GM19099 (cell line): ENCODE measurements around the gene ZNF765.

Experiments
- POLR2A ChIP-seq: IDR thresholded peaks from 3 replicates; pipeline ENCODE4 v1.6.1; 2011; ENCODE audit warnings: low read depth; ENCODE audit not compliant: insufficient read length; ENCODE audit errors: extremely low read depth

ZNF765 gene

GRCh38 chr19:53422551-53422950 is 27.6 kb downstream of the ZNF765 start:
- no peak for TF ChIP-seq POLR2A

DNA sequence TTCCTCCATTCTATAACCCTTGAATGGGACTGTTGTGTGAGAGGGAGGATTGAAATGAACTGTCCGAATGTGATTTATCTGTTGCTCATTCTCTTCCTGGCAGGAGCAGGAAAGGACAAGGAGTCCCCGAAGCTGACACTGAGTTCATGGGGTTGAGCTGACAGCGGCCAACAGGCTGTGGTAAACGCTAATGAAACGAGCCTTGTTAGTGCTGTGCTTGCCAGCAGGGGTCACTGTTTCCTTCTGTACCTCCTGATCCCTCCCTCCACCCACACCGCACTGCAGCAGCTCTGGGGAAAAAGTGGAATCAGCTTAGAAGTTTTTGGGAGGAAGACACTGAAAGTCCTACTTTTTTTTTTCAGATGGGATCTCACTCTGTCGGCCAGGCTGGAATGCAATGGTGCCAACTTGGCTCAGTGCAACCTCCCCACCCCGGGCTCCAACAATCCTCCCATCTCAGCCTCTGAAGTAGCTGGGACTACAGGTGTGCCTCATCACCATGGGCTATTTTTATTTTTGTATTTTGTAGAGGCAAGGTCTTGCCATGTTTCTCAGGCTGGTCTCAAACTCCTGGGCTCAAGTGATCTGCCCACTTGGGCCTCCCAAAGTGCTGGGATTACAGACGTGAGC is 30.1 kb downstream of the ZNF765 start:
- no peak for TF ChIP-seq POLR2A

- peak; percentile 83 for TF ChIP-seq POLR2A
Observed at GRCh38 chr19:53431399-53432087, 36.6 kb downstream of the ZNF765 start, which contains the start of gene ZNF761. Gene ZNF761 (plus strand): TSS chr19:53431984. CDS start chr19:53447269, 15,285 bp downstream.

DNA sequence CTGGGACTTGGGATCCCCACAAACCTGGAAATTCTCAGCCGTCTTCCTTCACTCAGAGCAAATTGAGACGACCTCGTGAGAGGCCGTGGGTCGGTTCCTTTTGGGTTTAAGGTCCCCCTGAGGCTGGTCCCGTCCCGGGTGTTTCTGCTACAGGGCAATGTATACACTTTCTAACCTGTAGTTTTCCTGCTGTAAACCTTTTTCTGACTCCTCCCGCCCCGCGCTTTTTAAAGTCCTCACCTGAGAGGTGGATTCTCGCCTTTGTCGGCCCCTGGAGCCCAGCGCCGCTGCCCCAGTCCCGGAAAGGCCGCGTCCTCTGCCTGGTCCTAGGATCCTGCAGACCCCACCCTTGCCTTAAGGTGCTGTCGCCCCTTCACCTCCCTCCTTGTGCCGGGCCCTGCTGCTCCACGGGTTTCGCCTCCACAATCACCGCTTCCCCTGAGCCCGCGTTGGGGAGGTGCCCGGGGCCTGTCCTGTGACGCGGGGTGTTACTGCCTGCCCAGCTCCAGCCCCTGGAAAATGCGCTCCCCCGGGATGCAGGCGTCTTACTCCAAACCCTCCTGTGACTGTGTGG is 37.2 kb downstream of the ZNF765 start:
- no peak for TF ChIP-seq POLR2A

- TF ChIP-seq POLR2A = no peak
Observed at GRCh38 chr19:53455828-53456227, 60.9 kb downstream of the ZNF765 start.

DNA sequence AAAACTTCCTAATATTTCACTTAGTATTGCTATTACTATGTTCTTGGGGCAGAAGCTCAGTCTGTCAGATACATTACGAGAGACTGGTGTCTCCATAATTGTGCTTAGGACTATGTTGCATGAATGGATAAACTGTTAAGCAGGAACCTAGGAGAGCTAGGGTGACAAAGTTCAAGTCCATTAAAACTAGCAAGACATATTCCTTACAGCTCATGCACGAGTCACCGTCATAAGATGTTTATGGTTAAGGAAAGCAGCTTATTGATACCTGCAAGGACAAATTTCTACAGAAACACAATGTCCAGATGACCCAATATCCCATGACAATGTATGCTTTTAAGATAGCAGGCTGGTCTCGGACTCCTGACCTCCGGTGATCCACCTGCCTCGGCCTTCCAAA is 66.9 kb downstream of the ZNF765 start:
- no peak for TF ChIP-seq POLR2A

- no peak for TF ChIP-seq POLR2A
Observed at GRCh38 chr19:53462861-53463260, 67.9 kb downstream of the ZNF765 start.

DNA sequence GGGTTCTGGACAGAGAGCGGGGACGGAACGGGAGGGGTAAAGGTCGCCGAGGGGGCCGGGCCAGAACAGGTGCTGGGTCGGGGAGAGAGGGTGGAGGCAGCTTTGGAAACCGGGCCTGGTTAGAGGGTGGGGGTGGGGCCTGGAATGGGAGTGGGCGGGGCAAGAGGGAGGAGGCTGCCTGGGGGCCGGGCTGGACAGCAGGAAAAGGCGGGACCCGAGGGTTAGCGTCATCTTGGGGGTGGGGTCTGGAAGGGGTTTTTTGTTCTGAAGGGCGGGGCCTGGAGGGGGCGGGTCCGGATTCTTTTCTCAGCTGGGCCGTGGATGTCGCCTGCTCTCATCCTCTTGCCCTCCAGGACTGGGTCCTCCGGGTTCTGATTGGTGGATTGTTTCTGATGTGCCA is 68.3 kb downstream of the ZNF765 start:
- TF ChIP-seq POLR2A = no peak

DNA sequence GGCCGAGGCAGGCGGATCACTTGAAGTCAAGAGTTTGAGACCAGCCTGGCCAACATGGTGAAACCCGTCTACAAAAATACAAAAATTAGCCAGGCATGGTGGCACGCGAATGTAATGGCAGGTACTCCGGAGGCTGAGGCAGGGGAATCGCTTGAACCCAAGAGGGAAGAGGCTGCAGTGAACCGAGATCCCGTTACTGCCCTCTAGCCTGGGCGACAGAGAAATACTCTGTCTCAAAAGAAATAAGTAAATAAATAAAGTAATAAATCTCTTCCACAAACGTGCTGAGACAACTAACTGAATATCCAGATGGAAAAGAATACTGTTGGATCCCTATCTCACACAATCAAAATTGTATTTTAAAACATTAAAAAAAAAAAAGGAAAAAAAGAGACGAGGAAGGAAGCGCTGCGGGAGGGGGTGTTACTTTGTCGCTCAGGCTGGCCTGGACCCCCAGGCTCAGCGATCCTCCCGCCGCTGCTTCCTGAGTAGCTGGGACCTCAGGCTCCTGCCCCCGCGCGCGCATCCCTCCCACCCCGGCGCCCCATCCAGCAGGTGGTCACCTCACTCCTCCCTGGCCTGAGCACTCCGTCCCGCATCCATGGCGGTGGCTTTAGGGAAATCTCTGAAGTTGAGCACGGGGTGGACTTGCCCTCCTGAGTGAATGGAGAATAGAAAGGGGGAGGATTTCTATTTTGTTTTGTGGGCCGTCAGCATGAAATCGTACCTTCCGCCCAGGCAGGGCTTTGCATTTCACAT is 72.0 kb downstream of the ZNF765 start:
- no peak for TF ChIP-seq POLR2A

DNA sequence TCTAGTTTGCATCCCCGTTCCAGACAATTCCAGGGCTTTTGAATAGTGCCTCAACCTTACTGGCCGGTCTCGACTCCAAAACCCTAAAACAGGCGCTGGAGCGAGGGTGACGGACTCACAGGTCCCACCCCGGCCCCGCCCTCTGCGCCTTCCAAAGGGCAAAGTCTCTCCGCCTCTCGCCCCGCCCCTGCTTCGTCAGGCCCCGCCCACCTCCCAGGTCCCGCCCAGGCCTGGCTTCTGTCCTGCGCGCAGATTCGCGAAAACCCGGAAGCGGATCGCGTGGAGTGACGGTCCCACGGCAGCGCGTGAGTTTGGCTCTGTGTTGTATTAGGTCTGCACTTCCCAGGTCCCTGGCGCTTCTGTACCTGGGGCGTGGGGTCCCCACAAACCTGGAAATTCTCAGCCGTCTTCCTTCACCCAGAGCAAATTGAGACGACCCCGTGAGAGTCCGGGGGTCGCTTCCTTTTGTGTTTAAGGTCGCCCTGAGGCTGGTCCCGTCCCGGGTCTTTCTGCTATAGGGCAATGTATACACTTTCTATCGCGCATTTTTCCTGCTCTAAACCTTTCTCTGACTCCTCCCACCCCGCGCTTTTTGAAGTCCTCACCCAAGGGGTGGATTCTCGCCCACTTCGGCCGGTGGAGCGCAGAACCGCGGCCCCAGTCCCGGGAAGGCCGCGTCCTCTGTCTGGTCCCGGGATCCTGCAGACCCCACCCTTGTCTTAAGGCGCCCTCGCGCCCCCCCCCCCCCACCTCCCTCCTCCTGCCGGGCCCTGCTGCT is 72.7 kb downstream of the ZNF765 start, which contains the start of gene ZNF813:
TSS of gene ZNF813 (plus strand) at position 249 of the 778 bp plus-strand sequence. CDS start 16,090 bp downstream, outside the sequence.
- peak; percentile 73 for TF ChIP-seq POLR2A

DNA sequence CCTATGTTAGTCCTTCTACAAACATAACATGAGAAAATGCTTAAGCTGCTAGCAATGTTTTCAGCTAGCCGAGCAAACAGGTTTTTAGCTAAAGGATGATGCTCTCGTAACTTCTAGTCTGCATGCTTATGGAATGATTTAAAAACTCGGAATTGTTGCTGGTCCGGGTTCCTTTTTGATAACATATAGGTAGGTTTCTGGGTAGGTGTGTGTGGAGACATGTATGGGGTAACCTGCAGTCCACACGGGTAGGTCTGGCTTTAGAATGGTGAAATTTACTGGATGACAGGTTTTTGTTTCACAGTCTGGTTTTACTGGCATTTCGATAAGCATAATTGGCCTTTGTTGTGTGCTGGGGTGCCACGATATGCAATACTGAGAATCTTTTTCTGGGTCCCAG is 77.0 kb downstream of the ZNF765 start:
- no peak for TF ChIP-seq POLR2A
